Measurements from ENCODE around the gene MARCKSL1.
"Not testable (repeated sequence)": the region's sequence is repeated elsewhere in the genome, so short reads cannot be mapped to it uniquely, and the experiment has no call there.

Gene MARCKSL1, protein sequence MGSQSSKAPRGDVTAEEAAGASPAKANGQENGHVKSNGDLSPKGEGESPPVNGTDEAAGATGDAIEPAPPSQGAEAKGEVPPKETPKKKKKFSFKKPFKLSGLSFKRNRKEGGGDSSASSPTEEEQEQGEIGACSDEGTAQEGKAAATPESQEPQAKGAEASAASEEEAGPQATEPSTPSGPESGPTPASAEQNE

DNA sequence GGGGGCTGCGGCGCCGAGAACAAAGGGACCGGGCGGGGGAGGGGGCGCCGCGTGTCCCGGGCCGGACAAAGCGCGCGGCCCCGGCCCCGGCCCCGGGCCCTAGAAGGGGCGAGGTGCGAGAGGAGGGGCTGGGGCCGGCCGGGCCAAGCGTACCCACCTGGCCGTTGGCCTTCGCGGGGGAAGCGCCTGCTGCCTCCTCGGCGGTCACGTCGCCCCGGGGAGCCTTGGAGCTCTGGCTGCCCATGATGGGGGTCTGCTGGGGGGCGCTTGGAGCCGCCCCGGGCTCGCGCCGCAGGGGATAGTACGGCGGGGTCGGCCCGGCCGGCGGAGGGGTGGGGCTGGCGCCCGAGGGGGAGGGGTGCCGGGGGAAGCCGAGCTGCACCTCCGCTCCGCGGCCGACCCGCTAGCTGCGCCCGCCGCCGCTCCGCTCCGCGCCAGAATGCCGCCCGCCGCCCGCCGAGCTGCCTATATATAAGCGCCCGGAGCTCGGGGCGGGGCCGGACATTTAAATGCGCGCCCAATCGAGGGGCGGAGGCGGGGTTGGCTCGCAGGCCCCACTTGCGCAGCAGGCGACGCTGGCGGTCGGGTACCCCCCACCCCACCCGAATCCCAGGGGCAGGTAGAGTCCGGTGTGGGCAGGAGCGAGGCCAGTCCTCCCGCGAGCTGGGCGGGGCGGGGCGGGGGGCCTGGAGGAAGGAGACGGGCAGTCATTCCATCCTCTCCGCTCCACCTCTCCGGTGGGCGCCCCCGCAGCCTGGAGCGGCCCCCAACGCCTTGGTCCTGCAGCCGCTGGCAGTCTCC lies at the start of gene MARCKSL1:
Gene MARCKSL1, minus strand, starts transcription at position 444 of the 801 bp plus-strand sequence. Its CDS starts 200 bp downstream, at position 244.
- peak; percentile 89 for DNase-seq

DNA sequence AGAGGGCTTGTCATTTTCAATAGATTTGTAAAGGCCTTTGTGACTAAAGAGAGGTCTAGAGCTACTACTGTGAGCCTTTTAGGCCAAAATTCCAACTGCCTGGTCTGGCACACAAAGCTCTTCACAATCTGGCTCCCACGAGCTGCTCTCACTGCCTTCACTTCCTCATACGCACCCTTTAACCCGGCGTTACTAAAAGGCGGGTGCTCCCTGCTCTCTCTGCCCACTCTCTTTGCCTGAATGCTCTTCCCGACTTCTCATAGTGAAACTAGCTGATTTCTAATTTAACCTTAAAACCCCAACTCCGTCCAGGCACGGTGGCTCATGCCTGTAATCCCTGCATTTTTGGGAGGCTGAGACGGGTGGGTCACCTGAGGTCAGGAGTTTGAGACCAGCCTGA lies 44.0 kb upstream of the MARCKSL1 start:
- no peak for DNase-seq

DNA sequence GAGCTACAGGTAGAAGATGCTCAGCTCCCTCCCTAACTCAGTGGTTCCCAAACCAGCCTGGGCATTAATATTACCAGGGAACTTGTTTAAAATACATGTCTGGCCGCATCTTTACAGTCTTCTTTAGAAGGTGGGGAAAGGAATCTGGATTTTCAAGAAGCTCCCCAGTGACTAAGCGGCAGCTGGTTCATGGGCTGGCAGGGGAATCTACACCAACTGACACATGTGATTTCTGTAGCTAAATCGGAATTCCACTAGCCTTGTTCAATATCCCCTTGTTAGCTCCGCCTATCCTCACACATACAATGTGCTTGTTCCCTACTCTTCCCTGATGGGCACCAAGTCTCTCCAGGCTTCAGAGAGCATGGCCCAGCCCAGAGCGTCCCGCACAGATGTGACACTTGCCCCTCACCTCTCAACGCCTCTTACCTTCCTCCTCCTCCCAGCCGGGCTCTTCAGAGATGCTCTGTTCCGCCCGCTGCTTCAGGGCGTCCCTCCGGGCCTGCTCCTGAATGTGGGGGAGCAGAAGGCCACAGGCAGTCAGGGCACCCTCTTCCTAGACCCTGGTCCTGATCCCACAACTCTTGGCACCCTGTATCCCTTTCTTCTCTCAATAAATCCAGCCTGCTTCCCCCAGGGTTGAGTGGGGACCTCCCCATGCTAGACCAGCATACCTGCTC lies 41.6 kb upstream of the MARCKSL1 start:
- DNase-seq: no peak

DNA sequence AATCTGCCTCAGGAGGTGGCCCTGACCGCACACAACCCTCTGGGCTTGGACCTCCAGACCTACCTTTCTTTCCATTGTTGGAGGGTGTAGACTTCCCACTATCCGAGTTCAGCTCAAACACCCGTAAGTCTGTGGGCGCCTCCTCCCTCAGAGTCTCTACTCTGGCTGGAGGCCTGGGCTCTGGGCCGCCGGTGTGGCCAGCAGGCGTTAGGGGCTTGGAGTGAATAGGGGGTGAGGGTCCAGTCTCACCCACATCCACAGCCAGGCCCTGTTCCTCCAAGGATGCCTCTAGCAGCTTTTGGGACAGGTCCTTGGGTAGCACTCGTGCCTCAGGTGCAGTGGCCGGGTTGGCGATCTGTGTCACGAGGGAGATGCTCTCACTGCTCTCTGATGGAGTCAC lies 40.2 kb upstream of the MARCKSL1 start:
- no peak for DNase-seq

DNA sequence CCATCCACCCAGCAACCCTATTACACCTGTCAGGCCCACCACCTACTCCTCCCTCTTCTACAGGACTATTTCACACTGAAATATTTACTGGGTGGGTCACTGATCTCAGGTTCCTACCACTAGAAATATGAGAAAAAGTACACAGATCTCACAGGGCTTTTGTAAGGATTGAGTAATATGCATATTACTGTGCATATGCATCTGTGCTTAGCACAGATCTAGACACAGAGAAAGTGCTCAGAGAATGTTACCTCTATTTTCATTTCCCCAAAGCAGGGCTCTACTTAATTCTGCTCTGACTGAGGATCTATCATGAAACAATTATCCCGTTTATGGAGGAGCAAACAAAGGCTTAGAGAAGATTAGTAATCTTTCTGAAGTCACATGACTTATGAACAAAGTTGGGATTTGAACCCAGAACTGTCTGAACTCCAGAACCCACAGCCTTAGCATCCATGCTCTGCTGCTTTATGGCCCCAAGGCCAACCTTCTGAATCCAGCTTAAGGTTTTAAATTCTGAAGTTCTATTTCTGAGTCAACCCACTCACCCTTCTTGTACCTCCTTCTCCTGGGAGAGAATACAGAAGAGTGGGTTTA lies 38.1 kb upstream of the MARCKSL1 start:
- DNase-seq: no peak

DNA sequence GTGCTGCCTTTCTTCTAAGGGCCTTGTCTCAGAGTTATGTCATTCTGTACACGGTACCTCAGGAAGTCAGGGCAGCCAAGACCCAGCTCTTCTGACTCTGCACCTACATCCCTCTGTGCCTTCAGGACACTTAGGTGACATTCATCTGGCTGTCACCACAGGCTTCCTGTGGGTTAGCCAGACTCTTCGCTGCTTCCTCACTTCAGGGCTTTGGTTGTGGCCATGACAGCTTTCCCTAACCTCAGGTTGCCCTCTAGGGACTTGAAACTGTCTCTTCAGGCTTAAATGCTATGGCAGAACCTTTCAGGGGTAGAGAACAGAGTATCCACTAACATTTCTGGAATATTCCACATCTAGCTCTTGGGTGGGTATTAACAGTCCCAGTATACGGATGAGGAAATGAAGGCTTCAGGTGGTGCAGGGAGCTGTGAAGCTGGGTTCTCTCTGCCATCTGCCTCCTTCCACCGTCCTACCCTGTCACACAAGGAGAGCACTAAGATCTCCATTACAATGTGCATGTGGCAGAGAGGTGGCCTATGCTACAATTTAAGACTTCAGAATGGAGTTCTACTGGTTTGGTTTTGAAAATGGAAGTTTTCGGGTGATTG lies 36.2 kb upstream of the MARCKSL1 start:
- DNase-seq: peak; percentile 82

DNA sequence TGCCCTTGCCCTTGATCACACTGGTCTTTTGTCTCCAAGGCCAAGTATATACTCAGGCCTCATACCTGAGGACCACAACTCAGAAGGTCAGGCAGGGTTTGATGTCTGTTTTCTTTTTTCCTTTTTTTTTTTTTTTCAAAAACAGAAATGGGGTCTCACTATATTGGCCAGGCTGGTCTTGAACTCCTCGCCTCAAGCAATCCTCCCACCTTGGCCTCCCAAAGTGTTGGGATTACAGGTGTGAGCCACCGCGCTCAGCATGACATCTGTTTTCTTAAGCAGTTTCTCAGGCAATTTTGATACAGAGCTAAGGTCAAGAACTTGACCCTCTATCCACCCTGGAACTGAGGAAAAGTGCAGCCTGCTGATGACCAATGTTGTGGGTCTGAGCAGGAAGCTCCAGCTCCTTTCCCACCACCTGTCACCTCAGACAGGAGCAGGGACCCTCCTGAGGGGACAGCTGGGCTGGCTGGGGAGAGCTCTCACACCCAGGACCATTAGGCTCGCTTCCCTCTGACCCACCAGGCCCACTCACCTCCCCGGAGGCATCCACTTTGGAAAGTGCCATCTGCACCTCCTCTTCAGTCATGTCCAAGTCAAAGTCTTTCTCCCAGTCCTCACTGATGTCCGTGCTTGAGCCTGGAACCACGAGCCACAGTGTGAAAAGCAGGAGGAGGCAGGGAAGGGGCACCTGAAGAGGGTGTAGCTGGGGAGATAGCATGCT lies 32.0 kb upstream of the MARCKSL1 start:
- no peak for DNase-seq

DNA sequence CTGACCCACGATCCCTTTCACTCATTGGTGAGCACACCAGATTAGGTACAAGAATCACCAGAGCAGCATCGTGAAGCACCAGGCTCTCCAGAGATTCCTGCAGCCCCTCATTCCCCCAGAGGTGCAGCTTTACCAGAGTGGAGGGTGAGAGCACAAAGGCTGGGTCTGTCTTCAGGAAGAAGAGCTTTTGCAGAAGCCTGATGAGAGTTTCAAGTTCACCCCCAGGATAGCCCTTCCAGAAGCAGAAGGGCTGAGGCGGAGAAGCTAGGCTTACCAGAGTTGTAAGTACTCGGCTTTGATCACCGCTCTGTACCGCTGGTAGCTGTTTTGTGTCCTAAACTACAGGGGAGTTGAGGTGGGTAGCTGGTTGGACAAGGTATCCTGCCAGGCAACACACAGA lies 29.4 kb upstream of the MARCKSL1 start:
- DNase-seq: no peak

DNA sequence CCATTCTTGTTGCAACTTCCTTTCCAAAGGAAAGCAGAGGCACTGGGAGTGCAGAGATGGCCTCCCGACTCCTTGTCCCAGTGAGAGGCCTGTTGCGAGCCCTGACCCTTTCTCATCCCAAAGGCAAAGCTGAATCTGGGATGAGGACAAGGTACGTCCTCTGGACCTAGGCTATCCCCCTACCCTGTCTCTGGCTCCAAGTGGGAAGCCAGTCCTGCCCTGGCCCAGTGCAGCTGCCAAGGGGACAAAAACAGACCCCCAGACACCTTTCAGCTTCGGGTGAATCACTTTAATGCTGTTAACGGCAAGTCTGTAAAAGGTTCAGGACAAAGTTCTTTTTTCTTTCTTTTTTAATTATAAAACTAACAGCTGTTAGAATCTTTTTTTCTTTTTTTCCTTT lies 28.8 kb upstream of the MARCKSL1 start:
- no peak for DNase-seq

DNA sequence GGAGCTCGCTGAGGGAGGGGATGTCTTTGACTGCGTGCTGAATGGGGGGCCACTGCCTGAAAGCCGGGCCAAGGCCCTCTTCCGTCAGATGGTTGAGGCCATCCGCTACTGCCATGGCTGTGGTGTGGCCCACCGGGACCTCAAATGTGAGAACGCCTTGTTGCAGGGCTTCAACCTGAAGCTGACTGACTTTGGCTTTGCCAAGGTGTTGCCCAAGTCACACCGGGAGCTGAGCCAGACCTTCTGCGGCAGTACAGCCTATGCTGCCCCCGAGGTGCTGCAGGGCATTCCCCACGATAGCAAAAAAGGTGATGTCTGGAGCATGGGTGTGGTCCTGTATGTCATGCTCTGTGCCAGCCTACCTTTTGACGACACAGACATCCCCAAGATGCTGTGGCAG lies 27.7 kb upstream of the MARCKSL1 start:
- DNase-seq: no peak

DNA sequence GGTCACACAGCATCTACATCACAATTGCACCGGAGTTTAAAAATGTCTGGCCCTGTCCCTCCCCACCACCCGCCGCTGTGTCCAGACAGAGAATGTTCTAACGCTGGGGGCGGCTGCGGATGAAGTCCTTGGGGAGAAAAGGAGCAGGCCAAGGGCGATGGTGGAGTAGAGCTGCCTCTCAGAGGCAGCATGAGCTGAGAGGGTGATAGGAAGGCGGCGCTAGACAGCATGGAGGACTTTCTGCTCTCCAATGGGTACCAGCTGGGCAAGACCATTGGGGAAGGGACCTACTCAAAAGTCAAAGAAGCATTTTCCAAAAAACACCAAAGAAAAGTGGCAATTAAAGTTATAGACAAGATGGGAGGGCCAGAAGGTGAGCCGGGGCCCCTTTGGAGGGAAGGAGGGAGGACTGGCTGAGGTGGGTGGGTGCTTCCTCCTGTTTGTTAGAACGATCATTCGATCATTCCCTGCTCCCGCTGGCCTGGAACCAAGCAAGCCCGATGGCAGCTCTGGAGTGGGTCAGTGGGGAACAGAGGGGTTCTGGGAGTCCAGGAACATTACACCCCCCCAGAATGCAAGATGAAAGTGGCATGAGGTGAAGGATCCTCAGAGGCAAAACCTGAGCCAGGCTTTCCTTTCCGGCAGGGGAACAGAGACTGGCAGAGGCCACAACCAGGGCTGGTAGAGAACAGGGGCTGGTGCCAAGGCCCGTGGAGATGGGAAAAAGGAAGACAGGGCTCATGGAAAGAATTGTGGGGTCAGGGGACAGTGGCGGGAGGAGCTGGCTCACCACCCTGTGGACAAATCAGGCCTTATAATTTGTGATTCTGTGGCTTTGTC lies 26.7 kb upstream of the MARCKSL1 start, which contains the start of the genes FAM229A and TSSK3:
Gene FAM229A, minus strand, starts transcription at position 12 of the 840 bp plus-strand sequence. CDS start 394 bp downstream, outside the sequence.
Gene TSSK3, plus strand, starts transcription at position 66 of the 840 bp plus-strand sequence. Its CDS starts 163 bp downstream, at position 229.
- DNase-seq: no peak

DNA sequence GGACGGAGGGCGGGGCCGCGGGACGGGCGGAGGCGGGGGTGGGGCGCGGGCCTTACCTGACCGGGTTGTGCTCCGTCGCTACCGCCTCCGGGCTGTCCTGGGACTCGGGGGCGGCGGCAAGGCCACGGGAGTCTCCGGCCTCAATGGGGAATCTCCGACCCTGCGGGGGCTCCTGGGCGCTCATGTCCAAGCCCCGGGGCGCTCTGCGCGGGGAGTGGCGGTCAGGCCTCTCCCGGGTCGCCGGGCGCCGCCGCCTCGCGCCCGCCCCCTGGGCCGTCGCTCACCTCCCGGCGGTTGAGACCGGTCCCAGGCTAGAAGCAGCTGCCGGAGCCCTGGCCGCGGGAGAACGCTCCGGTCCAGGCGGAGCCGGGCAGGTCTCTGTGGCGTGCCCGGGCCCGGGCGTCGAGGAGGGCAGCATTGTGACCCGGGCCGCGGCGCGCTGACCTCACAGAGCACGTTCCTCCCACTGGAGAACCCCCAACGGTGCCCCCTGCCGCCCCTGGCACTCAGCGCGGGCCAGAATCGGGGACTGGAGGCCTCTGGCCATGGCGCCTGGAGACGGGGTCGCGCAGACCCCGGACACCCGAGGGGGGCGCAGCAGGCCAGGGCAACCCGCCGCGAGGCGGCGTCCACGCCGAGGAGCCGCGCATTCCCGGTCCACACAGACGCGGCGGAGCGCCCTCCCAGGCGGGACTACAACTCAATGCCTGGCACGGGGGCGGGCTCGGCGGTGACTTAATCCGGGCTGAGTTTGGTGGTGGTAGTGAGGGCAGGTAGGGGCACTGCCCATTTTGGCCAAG lies 25.8 kb upstream of the MARCKSL1 start:
- DNase-seq: no peak

DNA sequence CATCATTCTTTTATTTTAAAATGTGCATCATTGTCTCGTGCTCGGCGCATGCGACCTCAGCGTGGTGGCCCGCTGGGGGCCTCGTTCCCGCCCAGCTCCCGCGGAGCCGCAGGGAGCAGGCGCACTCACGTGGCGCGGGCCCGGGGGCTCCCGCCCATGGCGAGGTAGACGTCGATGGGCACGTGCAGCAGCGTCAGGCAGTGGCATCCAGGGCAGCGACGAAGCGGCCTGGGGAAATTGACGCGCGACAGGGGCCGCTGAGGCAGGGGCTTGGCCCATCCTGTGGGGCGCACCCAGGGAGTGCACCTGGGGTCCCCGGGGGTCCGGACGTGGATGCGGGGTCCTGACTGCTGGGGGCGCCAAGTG lies 25.3 kb upstream of the MARCKSL1 start:
- DNase-seq: no peak

DNA sequence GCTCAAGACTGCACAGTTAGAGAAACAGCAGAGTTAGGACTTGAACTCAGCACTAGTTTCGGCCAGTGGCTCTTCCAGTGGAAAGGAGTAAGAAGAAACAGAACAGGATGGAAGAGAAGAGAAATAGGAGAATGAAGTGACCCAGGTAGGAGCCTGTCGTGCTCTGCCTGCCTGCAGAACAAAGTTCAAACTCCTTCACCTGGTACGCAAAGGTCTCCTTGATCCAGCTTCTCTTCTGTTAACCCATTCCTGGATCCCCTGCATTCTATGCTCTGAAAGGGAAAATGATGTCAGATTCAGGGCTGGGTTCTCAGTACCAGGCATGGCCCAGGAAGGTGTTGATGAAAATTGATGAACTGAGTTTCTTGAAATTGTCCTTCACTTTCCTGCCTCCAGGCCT lies 22.4 kb upstream of the MARCKSL1 start:
- DNase-seq: no peak

DNA sequence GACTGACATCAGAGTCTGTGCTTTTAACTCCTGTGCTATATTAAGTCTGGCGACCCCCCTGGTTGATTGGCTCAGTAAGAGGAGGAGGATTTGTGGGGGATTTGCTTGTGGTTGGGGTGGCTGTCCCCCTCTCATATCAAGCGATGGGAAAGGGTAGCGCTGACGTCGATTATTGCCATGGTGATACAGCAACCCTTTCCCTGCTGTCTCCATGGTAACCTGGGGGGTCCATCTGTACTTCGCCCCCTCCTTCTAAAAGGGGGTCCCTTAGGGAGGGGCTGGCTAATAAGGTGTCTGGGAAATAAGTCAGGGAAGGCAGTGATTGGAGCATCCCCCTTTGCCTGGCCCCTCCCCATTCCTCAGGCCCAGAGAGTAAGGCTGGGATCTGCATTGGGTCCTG lies 21.6 kb upstream of the MARCKSL1 start:
- no peak for DNase-seq

DNA sequence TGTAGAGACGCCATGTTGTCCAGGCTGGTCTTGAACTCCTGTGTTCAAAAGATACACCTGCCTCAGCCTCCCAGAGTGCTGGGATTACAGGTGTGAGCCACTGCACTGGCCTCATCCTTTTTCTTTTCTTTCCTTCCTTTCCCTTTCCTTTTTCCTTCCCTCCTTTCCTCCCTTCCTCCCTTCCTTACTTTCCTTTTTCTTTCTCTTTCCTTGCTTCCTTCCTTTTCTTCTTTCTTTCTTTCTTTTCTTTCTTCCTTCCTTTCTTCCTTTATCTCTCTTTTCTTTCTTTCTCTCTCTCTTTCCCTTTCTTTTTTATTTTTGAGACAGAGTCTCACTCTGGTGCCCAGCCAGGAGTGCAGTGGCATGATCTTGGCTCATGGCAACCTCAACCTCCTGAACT lies 20.4 kb upstream of the MARCKSL1 start:
- no peak for DNase-seq

DNA sequence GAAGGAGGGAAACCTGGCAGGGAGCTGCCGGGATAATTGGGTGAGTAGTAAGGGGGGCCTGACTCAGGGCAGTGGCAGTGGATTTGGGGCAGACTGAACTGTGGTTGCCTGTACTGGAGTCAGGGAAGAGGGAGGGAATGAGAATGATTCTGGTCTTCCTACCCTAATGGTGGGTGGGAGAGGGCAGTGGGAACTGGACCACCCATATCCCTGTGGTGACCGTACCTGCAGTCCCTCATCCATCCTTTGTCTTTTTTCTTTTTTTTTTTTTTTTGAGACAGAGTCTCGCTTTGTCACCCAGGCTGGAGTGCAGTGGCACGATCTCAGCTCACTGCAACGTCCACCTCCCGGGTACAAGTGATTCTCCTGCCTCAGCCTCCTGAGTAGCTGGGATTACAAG lies 19.7 kb upstream of the MARCKSL1 start:
- DNase-seq: not testable (repeated sequence)

DNA sequence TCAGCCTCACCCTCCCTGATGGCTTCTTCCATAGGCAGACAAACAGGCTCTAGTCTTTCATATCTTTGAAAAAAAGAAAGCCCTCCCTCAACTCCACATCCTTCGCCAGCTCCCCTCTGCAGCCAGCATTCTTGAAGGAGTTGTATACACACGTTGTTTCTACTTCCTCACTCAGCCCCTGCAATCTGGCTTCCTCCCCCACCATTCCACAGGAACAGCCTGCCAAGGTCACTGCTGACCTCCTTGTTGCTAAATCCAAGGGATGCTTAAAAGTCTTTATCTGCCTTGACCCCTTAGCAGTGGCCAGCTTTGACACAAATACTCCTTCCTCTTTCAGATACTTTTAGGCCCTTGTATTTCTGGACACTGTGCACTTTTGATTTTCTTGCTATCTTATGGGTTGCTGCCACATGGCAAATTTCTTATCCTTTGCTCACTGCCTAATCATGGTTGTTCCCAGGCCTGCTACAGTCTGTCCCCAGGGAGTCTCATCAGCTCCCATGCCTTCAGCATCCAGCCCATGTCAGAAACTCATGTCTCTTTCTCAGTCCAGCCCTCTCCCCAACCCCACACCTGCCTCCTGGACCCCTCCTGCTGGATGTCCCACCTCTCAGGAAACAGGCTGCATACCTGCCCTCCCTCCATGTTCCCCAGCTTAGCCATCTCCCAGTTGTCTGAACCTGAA lies 18.0 kb upstream of the MARCKSL1 start:
- DNase-seq: no peak

DNA sequence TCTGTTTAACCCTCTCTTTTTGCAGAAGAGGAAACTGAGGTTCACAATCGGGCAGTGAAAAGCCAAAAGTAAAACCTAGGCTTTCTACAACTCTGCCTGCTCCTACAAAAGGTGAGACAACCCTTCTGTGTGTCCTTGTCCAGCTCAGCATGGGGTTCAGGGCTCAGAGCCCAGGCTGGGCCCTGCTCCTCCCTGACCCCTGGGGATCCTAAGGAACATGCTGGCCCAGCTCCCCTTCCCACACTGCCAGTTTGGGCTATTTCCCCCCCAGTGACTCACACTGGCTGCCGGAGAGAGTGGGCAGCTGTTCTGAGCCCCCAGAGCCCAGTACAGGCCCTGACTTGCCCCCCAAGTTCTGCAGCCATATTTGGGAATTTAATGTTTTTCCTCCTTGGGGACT lies 17.4 kb upstream of the MARCKSL1 start:
- no peak for DNase-seq
